OCI-LY3 (cell line): Measurements from ENCODE around the gene FSTL4.

Experiments used
- CTCF ChIP-seq: fragments of 200-600, 300-600 bp; sonication (generic); IDR thresholded peaks from 2 replicates; pipeline ENCODE4 v1.5.1; 2014; ENCODE audit warnings: antibody characterized with exemption, low read length, low read depth
- EZH2phosphoT487 ChIP-seq: fragments of 200-600 bp; shearing (Covaris generic); IDR thresholded peaks from 2 replicates; pipeline ENCODE4 v1.6.1; 2018; ENCODE audit warnings: antibody characterized with exemption, mixed run types, low read depth

DNA sequence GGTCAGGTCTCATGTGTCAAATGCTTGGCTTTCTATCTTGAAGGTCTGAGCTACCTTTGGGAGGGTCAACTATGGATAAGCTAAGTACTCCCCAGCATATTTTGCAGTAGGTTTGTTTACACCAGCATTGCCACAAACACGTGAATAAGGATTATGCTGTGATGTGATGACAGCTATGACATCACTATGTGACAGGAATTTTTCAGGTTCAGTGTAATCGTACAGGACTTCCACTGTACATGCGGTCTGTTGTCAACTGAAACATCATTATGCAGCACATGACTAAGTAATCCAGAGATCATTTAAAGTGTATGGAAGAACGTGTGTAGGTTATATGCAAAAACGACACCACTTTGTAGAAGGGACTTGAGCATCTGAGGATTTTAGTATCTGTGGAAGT, 104.0 kb downstream of the FSTL4 start:
- TF ChIP-seq EZH2phosphoT487 (no peak), CTCF (no peak)
